Thyroid gland (tissue), 4 donors: ENCODE data around the gene CROCC2. TPM values are rescaled to one million over a fixed set of nuclear protein-coding genes. Genes with fewer than 3 reads are reported as not detected.

Experiments used
- DNase-seq, 2 donors: peaks; one replicate each; pipeline ENCODE4 v3.0.0-alpha.2; 2019
- H3K27ac ChIP-seq, 3 donors: fragments of 200-600 bp; sonication (generic); 1 replicate in 2 of 3; 2 replicates in 1 of 3; pipeline ENCODE4 v1.5.1; 2016 to 2019; ENCODE audit warnings: mild to moderate bottlenecking in 1 of 3, moderate library complexity in 1 of 3
- H3K27me3 ChIP-seq: fragments of 200-600 bp; sonication (generic); one replicate; pipeline ENCODE4 v1.5.1; 2019
- H3K36me3 ChIP-seq, 2 donors: fragments of 200-600 bp; sonication (generic); one replicate each; pipeline ENCODE4 v1.5.1; 2016 to 2019
- H3K4me1 ChIP-seq, 2 donors: fragments of 200-600 bp; sonication (generic); one replicate each; pipeline ENCODE4 v1.5.1; 2017 to 2019
- H3K4me3 ChIP-seq, 3 donors: fragments of 200-600 bp; sonication (generic); replicated peaks in 1 of 3; 1 replicate in 2 of 3; 2 replicates in 1 of 3; pipeline ENCODE4 v1.5.1; 2016; ENCODE audit warnings: mild to moderate bottlenecking in 1 of 3
- H3K9me3 ChIP-seq: fragments of 200-600 bp; sonication (generic); one replicate; pipeline ENCODE4 v1.5.1; 2017
- POLR2A ChIP-seq, 2 donors: fragments of 450-650 bp; IDR thresholded peaks; one replicate each; pipeline ENCODE4 v1.6.1; 2017; ENCODE audit warnings: antibody characterized with exemption in 2 of 2, mild to moderate bottlenecking in 2 of 2, moderate library complexity in 1 of 2
- WGBS, 2 donors: methylation state at CpG; one replicate each; pipeline ENCODE4 v1.1.5; 2017; 5-methylcytosine and 5-hydroxymethylcytosine counted together
- intact Hi-C: fragments of 100-400 bp; cut with DNase I; formaldehyde crosslinking; loops from one replicate; pipeline ENCODE4 v1.15.1; 2023
- total RNA-seq, 4 donors: library from RNA; depleted of rRNA; stranded (reverse); fragments of >200 nt; gene quantifications; one replicate each; pipeline ENCODE4 v1.2.3, GENCODE V29; 2016
- TF ChIP-seq, protein P1 (sequence below), 6 experiments: fragments of 200-600 bp in 3 of 6; fragments of 450-650 bp in 3 of 6; sonication (generic) in 3 of 6; IDR thresholded peaks; one replicate each; pipeline ENCODE4 v1.5.1; 2016 to 2019; ENCODE audit warnings: antibody characterized with exemption in 6 of 6, mild to moderate bottlenecking in 2 of 6, inconsistent platforms in 1 of 6, moderate library complexity in 1 of 6

CROCC2 gene
- total RNA-seq, 4 donors from 2014 or later, result not detected

DNA sequence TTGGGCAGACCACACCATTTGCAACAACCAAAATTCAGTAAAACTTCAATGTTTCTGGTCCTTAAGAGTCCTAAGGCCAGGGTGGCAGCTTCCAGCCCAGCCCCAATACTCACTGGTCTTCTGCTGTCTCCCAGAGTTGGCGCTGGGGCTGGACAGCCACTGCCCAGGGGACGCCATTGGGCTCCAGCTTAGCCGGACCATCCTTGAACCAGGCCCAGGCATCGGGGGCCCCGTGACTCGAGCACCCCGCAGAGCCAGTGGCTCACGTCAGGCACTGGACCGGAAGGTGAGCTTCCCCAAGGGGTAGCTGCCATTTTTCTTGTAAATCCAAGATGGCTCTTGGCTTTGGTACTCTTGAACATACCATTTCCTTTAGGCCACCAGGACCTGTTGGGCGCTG lies 114.1 kb downstream of the CROCC2 start:
- no peaks in the 10 kb centered on the region for H3K27me3 ChIP-seq
- intact Hi-C loops, result no loop called here
- H3K4me3 ChIP-seq, result no peak overlapping the region
- peaks cover 0 to 16% of the 10 kb centered on the region in 2 donors for H3K36me3 ChIP-seq
- TF ChIP-seq, protein P1, sequence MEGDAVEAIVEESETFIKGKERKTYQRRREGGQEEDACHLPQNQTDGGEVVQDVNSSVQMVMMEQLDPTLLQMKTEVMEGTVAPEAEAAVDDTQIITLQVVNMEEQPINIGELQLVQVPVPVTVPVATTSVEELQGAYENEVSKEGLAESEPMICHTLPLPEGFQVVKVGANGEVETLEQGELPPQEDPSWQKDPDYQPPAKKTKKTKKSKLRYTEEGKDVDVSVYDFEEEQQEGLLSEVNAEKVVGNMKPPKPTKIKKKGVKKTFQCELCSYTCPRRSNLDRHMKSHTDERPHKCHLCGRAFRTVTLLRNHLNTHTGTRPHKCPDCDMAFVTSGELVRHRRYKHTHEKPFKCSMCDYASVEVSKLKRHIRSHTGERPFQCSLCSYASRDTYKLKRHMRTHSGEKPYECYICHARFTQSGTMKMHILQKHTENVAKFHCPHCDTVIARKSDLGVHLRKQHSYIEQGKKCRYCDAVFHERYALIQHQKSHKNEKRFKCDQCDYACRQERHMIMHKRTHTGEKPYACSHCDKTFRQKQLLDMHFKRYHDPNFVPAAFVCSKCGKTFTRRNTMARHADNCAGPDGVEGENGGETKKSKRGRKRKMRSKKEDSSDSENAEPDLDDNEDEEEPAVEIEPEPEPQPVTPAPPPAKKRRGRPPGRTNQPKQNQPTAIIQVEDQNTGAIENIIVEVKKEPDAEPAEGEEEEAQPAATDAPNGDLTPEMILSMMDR (IDR thresholded peaks at IDR 0.05), result no peak
- no peak for TF ChIP-seq POLR2A (IDR thresholded peaks at IDR 0.05)
- no peaks in the 10 kb centered on the region for H3K9me3 ChIP-seq
- no peak for DNase-seq
- WGBS, 2 donors, result 98 to 100% methylated on average over 9 to 10 of the region's 10 CpGs
- H3K27ac ChIP-seq, result no peak overlapping the region
- no peaks in the 10 kb centered on the region for H3K4me1 ChIP-seq

DNA sequence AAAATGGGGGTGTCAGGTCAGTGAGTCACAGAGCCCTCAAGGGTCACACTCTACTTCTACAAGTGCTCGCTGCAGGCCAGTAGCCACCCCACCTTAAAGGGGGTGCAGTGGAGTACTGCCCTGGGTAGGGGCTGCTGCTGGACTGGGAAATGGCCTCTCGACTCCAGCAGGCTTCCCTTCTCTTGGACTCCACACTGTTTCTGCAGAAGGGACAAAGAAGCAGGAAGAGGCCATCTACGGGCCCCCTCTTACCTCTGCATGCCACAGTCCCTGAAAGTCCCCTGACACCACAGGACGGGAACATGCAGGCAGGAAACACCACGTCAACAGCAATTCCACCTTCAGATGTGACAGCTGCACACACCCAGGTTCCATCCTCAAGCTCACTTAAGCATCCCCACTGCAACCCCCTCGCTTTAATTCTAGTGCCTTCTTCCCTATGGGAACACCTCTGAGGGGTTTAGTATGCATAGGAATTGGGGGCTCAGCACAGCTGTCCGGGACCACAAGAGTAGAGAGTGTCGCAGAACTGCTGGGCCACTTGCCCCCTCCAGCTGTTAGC lies 114.6 kb downstream of the CROCC2 start:
- intact Hi-C loops, result no loop called here
- DNase-seq, result no peak
- no peaks in the 10 kb centered on the region for H3K4me1 ChIP-seq
- TF ChIP-seq, protein P1 (IDR thresholded peaks at IDR 0.05), result no peak
- no peak for TF ChIP-seq POLR2A (IDR thresholded peaks at IDR 0.05)
- H3K27me3 ChIP-seq, result no peaks in the 10 kb centered on the region
- no peaks in the 10 kb centered on the region for H3K9me3 ChIP-seq
- H3K4me3 ChIP-seq, result no peak overlapping the region
- H3K36me3 ChIP-seq, result peaks cover 0 to 16% of the 10 kb centered on the region in 2 donors
- 88 to 92% methylated on average over 8 of the region's 8 CpGs for WGBS, 2 donors
- no peak overlapping the region for H3K27ac ChIP-seq

DNA sequence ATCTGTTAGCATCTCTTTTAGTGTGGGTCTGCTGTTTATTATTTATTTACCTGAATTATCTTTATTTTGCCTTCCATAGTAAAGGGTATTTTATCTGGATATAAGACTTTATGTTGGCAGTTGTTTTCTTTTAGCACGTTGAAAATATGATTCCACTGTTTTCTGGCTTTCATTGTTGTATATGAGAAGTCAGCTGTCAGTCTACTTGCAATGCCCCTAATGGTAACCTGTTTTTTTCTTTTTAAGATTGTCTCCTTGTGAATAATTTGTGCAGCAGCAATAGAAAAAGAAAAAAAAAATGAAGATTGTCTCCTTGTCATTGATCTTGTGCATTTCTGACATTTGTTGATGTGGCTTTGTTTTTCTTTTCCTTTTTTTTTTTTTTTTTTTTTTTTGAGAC lies 119.5 kb downstream of the CROCC2 start:
- WGBS, 2 donors, result 64 to 67% methylated on average over 1 of the region's 1 CpG

DNA sequence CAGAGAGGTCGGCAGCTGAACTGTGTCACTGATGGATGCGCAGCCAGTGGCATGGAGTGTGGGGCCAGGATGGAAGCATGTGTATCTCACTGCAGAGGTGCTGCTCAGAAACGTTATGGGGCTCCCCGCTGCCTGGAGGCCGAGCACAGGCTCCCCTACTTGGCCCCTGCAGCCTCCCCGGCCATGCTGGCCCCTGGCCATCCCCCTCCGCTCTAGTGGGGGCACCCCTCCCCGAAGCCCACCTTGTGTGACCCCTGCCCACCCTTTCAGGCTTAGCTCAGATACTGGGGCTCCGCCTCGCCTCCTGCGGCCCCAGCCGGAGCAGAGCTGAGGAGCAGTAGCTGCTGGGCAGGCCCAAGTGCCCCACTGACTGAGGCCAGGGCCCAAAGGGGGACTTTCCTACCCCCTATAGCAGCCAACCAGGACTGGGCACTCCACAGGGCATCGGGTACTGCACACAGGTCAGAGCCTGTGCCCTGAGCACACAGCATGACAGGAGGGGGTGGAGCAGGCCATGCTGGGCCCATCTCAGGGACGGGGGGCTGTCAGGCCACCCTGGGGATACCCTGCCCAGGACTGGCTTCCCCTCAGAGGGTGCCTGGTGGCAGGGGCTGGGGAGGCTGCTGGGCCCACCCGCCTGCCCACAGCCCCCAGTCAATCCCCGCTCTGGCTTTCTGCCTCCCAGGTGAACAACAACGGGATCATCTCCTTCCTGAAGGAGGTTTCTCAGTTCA lies 123.6 kb downstream of the CROCC2 start:
- H3K27ac ChIP-seq, result no peak overlapping the region
- TF ChIP-seq, protein P1 (IDR thresholded peaks at IDR 0.05), result no peak
- TF ChIP-seq POLR2A (IDR thresholded peaks at IDR 0.05), result no peak
- peaks cover 22 to 33% of the 10 kb centered on the region in 2 donors for H3K36me3 ChIP-seq
- no peak overlapping the region for H3K4me3 ChIP-seq
- H3K4me1 ChIP-seq, result no peaks in the 10 kb centered on the region
- intact Hi-C loops, result no loop called here
- no peaks in the 10 kb centered on the region for H3K9me3 ChIP-seq
- DNase-seq, result no peak
- WGBS, 2 donors, result 92 to 95% methylated on average over 7 to 13 of the region's 17 CpGs
- H3K27me3 ChIP-seq, result no peaks in the 10 kb centered on the region

More for the DNA sequence above, 119.5 kb downstream of the CROCC2 start:
- Histone ChIP-seq H3K27ac (no peak overlapping the region), H3K4me1 (no peaks in the 10 kb centered on the region), H3K36me3 (peaks cover 0 to 2% of the 10 kb centered on the region in 2 donors), H3K9me3 (no peaks in the 10 kb centered on the region), H3K4me3 (no peak overlapping the region), H3K27me3 (no peaks in the 10 kb centered on the region)
- TF ChIP-seq POLR2A (IDR thresholded peaks at IDR 0.05), result no peak
- intact Hi-C loops, result no loop called here
- DNase-seq, result no peak

DNA sequence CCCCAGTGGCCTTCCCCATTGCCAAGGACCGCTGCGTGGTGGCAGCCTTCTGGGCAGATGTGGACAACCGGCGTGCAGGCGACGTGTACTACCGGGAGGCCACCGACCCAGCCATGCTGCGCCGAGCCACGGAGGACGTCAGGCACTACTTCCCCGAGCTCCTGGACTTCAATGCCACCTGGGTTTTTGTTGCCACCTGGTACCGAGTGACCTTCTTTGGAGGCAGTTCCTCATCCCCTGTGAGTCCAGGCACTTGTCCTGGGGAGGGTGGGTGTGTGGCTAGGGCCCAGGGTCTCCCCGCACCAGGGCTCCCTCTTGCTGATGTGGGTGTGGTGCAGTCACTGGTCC lies 124.2 kb downstream of the CROCC2 start:
- Histone ChIP-seq H3K4me3 (no peak overlapping the region), H3K27me3 (no peaks in the 10 kb centered on the region), H3K4me1 (no peaks in the 10 kb centered on the region), H3K9me3 (no peaks in the 10 kb centered on the region), H3K36me3 (peaks cover 22 to 33% of the 10 kb centered on the region in 2 donors), H3K27ac (no peak overlapping the region)
- intact Hi-C loops, result no loop called here
- 67 to 90% methylated on average over 1 to 7 of the region's 15 CpGs for WGBS, 2 donors
- no peak for DNase-seq
- TF ChIP-seq, protein P1 (IDR thresholded peaks at IDR 0.05), result no peak
- no peak for TF ChIP-seq POLR2A (IDR thresholded peaks at IDR 0.05)
